CD4-positive, alpha-beta T cell treated with Interferon alpha-2 for 1 hour (primary cell): ENCODE results near the gene ZNF552.
A peak's percentile ranks its signal among the peaks of the same experiment; 100 is the strongest.

Experiments
- DNase-seq, 2 donors: peaks; one replicate each; pipeline ENCODE4 v3.0.0-alpha.2; 2020 to 2022

ZNF552 gene

DNA sequence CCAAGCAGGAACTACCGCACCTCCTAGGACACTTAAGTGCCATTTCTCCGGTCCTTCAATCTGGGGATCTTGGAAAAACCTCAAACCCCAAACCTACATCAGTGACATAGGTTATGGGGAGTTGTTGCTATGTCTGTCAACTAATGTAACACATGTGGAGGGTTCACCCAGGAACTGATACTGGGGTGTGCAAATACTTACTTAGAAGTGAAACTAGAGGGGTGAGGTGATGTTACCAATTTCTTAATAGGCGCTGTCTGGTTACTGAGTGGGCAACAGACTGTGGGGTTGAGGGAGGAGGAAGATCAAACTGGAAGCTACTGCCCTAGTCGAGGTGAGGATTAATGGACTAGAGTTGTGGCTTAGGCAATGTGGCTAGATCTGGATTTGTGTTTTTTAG is 43.3 kb downstream of the ZNF552 start:
- no peak for DNase-seq

DNA sequence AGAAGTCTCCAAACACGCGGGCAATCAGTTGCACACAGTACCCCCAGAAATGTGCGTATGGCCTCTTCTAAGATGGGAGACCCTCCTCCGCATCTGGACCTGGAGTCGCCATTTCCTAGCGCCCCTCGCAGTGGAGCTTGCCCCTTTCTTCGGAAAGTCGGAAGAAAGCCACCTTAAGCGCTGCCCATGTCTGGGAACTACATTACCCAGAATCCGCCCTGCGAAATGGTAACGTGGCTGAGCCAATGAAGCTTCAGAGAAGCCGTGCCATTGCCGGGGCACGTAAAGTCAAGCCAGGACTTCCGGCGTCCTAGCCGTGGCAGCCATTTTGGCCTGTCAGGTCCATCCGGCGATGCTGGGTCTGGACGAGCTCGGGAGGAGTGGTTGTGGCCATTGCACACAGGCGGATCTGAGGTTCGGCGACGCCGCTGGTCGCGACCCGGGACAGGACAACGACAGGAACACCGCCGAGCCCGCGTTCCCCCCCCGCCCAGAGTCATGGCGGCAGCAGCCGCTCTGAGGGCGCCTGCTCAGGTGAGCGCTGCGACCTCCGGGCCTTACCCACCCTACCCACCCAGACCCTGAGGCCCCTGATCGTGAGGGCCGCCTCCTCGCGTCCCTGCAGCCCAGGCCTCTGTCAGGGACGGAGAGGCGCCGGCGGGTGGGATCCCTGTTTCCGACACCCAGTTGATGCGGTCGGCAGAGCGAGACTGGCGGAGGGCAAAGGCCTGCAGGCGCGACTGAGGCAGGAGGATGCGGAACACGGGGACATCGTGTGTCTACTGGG is 45.2 kb downstream of the ZNF552 start, which contains the start of gene ZNF586:
Gene ZNF586 (plus strand): TSS at position 332 of the 787 bp plus-strand sequence. CDS start 167 bp downstream, at position 499.
- peak; percentile 88 to 91 for DNase-seq

DNA sequence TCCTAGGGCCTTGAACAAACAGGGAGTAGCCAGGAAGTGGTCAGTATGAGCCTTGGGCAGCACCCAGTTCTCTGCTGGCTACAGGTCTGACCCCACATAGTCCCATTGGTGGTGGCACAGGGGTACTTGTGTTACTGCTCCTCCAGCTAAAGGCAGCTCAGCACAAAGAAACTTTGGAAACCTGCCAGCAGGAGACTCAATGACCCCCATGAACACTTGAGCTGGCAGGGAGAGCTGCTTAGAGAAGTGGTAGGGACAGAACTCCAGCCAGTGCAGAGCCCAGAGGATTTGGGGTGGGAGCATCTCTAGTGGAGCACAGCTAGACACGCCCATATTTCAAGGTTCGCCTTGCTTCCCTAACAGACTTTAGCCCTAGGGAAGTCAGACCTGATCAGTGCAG is 55.6 kb downstream of the ZNF552 start:
- DNase-seq, result no peak

DNA sequence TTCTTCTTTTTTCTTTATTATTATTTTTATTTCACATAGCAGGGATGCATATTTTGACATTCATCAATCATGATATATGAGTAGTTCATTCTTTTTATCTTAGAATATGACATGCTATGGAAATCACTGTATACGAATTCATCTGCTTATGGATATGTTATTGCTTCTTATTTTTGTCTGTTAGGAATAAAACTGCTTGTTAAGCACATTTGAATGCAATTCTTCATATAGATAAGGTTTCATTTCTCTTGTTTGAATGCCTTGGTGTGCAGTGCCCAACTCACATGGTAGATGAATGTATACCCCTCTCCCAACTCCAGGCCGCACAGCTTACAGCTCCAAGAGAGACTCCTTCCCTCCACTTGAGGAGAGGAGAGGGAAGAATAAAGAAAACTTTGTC is 56.8 kb downstream of the ZNF552 start:
- no peak for DNase-seq
